Tongue (tissue), 3 donors: Measurements from ENCODE around the gene CYP2J2. TPM values are rescaled to one million over a fixed set of nuclear protein-coding genes. Genes with fewer than 3 reads are reported as not detected.
"Not testable (repeated sequence)": the region's sequence is repeated elsewhere in the genome, so short reads cannot be mapped to it uniquely, and the experiment has no call there.

Experiments used
- DNase-seq: peaks from one replicate; pipeline ENCODE4 v3.0.0-alpha.2; 2015
- small RNA-seq: library from RNA; depleted of rRNA; stranded (forward); fragments of <200 nt; gene quantifications from one replicate; pipeline ENCODE3, GENCODE V24; 2014; ENCODE audit warnings: low replicate concordance
- total RNA-seq: library from RNA; depleted of rRNA; stranded (reverse); fragments of >200 nt; gene quantifications from one replicate; pipeline ENCODE4 v1.2.3, GENCODE V29; 2014

The CYP2J2 gene
- total RNA-seq, 1 donor from 2014 or later: 24.1 TPM

GRCh38 chr1:59857679-59858354, 68.8 kb downstream of the CYP2J2 start:
- no peak for DNase-seq

- peak; percentile 5 for DNase-seq
These were observed 69.7 kb downstream of the CYP2J2 start for GRCh38 chr1:59856725-59857338.

- DNase-seq: not testable (repeated sequence)
These were observed 71.3 kb downstream of the CYP2J2 start for GRCh38 chr1:59855297-59855696.

- DNase-seq: no peak
These were observed 74.5 kb downstream of the CYP2J2 start for GRCh38 chr1:59852117-59852516.

DNA sequence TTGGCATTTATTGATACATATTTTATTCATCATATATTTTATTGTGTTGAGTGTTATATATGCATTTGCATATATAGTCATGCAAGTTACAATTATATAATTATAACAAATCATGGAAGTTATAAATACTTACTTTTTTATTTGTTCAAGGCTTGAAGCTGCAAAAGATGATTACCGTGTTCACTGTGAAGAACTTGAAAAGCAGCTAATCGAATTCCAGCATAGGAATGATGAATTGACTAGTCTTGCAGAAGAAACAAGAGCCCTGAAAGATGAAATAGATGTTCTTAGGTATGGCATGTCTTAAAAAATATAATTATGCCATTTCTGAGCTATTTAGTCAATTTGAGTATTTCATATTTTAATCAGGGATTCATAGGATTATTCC, 79.7 kb downstream of the CYP2J2 start:
- DNase-seq: no peak

- no peak for DNase-seq
These were observed 80.2 kb downstream of the CYP2J2 start for GRCh38 chr1:59846209-59846894.

DNA sequence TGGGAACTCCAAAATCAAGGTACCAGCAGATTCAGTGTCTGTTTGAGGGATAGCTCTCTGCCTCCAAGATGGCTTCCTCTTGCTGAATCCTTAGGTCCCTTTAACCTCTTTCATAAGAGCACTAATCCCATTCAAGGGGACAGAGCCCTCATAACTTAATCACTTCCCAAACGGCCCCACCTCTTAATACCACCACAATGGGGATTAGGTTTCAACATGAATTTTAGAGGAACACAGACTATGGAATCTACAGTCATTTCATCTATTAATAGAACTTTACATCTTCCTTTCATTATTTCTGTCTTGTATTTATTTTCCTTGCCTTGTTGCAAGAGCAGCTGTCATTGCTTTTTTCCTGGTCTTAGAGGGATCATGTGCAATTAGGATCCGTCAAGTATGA, 81.5 kb downstream of the CYP2J2 start:
- peak; percentile 17 for DNase-seq

Small RNA genes lying within 50 kb of the gene (small RNA-seq; reads per million reads assigned to genes)
- gene RN7SL475P: not detected

Other genes starting within 250 kb of the CYP2J2 start
- gene HOOK1, start 111.8 kb downstream of the CYP2J2 start, total RNA-seq: 9.6 TPM
- gene C1orf87, start 147.0 kb upstream of the CYP2J2 start, total RNA-seq: 0.51 TPM